GM18870 (cell line): Measurements from ENCODE around the gene UBE2J1.
A peak's percentile ranks its signal among the peaks of the same experiment; 100 is the strongest.
"Not testable (repeated sequence)": the region's sequence is repeated elsewhere in the genome, so short reads cannot be mapped to it uniquely, and the experiment has no call there.

ENCODE experiments used
- ATAC-seq: cut with Tn5 transposase; IDR thresholded peaks from one replicate; pipeline ENCODE4 v1.9.1; 2021; ENCODE audit warnings: moderate library complexity; ENCODE audit not compliant: unreplicated experiment

Gene UBE2J1

GRCh38 chr6:89321131-89321970 lies 31.2 kb downstream of the UBE2J1 start:
- no peak for ATAC-seq

GRCh38 chr6:89320012-89320559 lies 32.4 kb downstream of the UBE2J1 start:
- no peak for ATAC-seq

- no peak for ATAC-seq
Measured at GRCh38 chr6:89317067-89317466, 35.5 kb downstream of the UBE2J1 start.

DNA sequence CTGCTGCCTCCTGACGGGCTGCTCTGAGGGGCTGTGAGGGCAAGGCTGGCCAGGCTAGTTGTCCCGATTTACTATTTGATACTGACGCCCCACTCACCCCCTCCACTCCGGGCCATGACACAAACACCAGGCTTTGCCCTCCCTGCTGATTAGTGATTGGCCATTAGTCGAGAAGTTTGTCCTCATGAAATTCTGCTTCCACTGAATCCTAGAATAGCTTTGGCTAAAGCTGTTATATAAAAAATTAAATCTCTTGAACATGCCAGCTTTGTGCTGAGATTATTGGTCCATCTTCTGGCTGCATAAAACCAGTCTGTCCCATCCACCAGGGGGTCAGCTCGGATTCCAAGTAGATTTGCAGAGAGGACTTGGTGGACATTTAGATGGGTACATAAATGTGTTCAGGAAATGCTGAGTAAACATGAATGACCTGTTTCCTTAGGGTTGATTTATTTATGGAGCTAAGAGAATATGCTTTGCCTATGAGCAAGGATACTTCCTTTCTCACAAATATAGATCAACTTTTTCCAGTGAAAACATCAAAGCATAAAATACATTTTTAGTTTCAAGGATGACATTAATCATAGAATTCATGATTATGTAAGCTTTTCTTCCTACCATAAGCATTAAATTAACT lies 37.2 kb downstream of the UBE2J1 start, which contains the start of gene GABRR2:
Gene GABRR2, minus strand, starts transcription at position 51 of the 637 bp plus-strand sequence. CDS start 134 bp downstream, outside the sequence.
- no peak for ATAC-seq

GRCh38 chr6:89314692-89315091 lies 37.8 kb downstream of the UBE2J1 start:
- no peak for ATAC-seq

DNA sequence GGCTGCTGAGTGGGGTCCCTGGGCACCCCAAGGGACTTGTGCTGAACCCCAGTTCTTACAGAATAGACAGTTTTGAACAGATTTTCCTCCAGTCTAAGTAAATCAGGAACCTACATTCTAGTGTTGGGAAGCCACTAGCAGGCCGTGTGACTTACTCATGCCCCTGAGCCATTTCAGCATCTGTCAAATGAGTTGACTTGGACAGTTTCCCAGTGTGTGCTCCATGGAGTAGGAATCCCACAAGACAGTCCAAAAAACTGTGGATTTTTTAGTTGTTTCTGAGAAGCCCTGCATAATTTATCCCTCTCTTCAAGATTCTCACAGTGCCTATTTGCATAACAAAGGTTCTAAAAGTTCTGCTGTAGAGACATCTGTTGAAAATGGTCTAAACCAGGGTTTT lies 39.5 kb downstream of the UBE2J1 start:
- ATAC-seq: no peak

GRCh38 chr6:89311853-89312531 lies 40.5 kb downstream of the UBE2J1 start:
- no peak for ATAC-seq

DNA sequence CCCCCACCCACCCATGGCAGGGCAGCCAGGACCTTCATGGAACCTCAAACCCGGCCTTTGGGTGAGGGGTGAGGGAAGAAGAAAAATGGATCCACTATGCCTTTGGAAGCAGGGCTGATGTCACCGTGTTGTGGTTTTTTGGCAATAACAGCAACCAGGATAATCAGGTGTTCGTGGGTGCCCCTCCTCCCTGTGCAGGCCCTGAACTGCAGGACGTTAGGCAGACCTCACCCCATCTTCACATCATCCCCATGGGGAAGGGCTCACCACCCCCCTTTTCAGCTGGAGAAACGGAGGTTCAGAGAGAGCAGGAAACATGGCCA lies 41.0 kb downstream of the UBE2J1 start:
- no peak for ATAC-seq

GRCh38 chr6:89310929-89311328 lies 41.6 kb downstream of the UBE2J1 start:
- ATAC-seq: no peak

DNA sequence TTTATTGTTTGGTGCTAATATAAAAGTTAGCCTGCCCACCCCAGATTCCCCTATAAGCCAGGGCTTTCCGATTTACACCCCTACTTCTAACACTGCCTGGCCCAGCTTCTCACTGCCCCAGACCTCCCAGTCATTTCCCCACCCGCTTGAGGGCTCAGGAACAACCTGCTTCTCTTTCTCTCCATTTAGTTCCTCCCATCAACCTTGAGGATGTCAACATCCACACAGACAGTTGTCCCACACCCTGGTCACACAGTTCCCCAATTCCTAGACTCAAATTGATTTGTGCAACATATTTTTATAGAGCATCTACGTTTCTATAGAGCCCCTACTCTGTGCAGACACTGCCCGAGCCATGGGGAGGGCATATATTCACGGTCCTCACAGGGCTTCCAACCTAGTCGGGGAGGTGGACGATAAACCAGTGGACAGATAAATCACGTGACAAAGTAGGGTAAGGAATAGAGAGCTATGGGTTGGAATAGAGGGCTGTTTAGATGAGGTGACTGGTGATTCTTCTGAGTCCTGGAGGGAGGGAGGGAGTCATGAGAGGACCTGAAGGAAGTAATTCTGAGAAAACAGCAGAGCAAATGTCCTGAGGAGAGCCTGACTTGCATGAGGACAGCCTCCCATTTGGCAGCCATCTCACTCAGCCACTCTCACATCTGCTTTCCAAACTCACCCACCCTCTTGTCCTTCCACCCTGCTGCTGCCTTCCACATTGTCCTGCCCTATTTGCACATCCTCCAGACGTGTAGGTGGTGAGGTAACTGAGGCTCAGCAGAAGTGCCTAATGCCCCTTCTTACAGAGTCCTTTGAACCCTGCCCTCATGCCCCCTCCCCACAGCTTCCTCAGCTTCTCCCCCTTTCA lies 43.8 kb downstream of the UBE2J1 start:
- no peak for ATAC-seq

- ATAC-seq: not testable (repeated sequence)
Measured at GRCh38 chr6:89304517-89304916, 48.0 kb downstream of the UBE2J1 start.

GRCh38 chr6:89302936-89303335 lies 49.6 kb downstream of the UBE2J1 start:
- no peak for ATAC-seq

- ATAC-seq: no peak
Measured at GRCh38 chr6:89302195-89302770, 50.2 kb downstream of the UBE2J1 start.

DNA sequence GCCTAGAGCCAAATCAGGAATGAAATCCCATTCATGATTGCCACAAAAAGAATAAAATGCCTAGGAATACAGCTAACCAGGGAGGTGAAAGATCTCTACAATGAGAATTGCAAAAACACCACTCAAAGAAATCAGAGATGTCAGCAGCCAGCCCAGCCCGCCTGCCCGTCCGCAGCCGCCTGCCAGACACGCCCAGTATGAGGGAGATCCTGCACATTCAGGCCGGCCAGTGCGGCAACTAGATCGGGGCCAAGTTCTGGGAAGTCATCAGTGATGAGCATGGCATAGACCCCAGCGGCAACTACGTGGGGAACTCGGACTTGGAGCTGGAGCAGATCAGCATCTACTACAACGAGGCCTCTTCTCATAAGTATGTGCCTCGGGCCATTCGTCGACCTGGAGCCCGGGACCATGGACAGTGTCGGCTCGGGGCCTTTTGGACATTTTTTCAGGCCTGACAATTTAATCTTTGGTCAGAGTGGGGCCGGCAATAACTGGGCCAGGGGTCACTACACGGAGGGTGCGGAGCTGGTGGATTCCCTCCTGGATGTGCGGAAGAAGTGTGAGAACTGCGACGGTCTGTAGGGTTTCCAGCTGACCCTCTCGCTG lies 50.8 kb downstream of the UBE2J1 start:
- no peak for ATAC-seq

GRCh38 chr6:89299466-89299850 lies 53.1 kb downstream of the UBE2J1 start:
- ATAC-seq: no peak

- ATAC-seq: no peak
Measured at GRCh38 chr6:89298680-89299465, 53.6 kb downstream of the UBE2J1 start.

DNA sequence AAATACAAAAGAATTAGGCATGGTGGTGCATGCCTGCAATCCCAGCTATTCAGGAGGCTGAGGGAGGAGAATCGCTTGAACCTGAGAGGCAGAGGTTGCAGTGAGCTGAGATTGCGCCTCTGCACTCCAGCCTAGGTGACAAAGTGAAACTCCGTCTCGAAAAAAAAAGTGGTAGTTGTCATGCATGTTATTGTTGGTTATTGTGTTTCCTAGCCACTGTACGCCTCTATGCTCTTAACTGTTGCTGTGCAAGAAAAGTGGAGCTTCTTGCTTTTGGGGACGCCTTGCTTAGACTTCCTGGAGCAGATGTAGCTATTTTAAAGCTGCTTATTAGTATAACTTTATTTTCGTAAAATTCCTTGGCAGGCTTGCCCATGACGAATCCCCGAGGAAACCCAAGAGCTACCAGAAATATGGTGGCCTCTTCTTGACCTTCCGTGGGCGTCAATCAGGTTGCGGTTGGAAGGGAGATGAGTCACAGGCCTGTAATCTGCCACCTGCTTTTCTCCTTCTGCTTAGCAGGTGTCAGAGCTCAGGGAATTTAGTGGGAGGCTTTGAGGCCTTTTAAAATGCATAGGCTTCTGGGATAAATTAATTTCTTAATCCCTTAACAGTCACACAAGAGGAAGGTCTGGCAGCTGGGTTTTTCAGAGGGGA lies 54.7 kb downstream of the UBE2J1 start:
- peak; percentile 92 for ATAC-seq

- no peak for ATAC-seq
Measured at GRCh38 chr6:89295981-89296380, 56.5 kb downstream of the UBE2J1 start.

DNA sequence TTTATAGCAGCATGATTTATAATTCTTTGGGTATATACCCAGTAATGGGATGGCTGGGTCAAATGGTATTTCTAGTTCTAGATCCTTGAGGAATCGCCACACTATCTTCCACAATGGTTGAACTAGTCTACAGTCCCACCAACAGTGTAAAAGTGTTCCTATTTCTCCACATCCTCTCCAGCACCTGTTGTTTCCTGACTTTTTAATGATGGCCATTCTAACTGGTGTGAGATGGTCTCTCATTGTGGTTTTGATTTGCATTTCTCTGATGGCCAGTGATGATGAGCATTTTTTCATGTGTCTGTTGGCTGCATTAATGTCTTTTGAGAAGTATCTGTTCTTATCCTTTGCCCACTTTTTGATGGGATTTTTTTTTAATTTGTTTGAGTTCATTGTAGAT lies 57.4 kb downstream of the UBE2J1 start:
- ATAC-seq: not testable (repeated sequence)
